Renal cortex interstitium (tissue), 11 donors: ENCODE measurements around the gene DLGAP5. TPM values are rescaled to one million over a fixed set of nuclear protein-coding genes. Genes with fewer than 3 reads are reported as not detected.

Source experiments
- DNase-seq, 11 donors: peaks; one replicate each; pipeline ENCODE4 v3.0.0-alpha.2; 2013; ENCODE audit warnings: low read depth in 9 of 11, low spot score in 4 of 11; ENCODE audit errors: extremely low read depth in 1 of 11
- polyA plus RNA-seq, 3 donors: library from polyadenylated mRNA; unstranded; fragments of 120-200 nt; gene quantifications; one replicate each; pipeline ENCODE4 v1.2.1, GENCODE V29; 2013; ENCODE audit not compliant: insufficient read length in 3 of 3

DLGAP5 gene
- polyA plus RNA-seq, 3 donors = 21.7 to 40.2 (median 33.2) TPM

DNA sequence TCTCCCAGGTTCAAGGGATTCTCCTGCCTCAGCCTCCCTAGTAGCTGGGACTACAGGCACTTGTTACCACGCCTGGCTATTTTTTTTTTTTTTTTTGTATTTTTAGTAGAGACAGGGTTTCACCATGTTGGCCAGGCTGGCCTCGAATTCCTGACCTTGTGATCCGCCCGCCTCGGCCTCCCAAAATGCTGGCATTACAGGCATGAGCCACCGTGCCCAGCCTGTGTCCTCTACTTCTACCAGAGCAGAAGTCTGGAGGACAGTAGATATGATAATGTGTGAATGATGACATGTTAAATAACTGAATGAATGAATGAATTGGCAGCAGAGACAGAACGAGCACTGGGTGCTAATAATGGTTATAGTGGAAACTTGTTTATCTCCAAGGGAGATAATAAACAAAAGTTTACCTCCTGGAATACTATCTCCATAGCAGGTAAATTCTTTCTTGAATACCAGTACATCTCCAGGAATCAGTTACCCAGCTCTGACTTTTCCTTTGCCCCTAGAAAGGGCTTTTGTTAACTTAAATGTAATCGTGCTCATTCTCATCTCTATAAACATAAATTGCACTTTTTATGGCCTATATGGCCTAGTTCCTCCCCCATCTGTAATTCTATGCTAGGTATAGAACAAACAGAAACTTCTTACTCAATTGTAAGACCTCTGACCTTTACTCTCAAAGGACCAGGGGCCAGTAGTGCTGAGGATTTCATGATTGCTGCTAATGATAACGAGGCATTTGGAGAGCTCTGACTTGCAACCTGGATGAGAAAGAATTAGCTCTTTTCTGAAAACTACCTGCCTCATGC, 69.6 kb downstream of the DLGAP5 start:
- DNase-seq = no peak

DNA sequence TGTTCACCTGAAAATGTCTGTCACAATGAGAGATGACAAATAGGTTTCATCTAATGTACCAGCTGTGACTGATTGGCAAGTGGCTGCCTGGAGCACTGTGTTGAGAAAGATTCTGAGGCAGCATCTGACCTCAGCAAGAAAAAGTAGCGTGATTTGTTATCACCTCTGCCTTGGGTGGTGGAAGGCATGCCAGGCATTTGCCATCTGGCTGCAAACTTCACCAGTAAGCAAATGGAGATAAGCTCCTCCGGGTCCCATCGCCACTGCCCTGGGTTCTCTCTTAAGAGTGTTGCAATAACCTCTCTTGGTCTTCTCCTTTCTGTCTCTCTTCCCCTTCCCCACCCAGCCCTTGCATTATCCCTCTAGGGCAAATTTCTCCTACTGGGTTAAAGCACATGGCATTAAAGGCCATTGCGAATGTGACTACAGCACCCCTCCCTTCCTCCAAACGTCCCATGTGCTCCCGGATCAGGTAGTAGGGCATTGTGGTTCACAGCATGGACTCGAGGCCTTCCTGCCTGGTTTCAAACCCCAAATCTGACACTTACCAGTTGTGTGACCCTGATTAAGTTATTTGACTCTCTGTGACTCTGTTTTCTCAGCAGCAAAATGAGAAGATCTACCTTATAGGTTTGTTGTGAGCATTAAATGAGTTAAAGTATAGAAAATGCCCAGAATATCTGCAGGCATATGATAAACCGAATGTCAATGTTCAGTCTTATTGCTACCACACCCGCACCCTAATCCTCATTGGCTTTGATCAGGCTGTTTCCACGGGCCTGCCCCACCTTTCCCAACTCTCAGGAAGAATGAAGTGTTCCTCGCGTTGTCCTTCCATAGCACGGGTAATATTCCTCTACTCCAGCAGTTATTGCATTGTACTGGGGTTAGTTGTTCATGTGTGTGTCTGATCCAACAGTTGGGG, 70.6 kb downstream of the DLGAP5 start:
- no peak for DNase-seq

- DNase-seq = no peak
Observed at GRCh38 chr14:55118761-55119160, 72.6 kb downstream of the DLGAP5 start.

DNA sequence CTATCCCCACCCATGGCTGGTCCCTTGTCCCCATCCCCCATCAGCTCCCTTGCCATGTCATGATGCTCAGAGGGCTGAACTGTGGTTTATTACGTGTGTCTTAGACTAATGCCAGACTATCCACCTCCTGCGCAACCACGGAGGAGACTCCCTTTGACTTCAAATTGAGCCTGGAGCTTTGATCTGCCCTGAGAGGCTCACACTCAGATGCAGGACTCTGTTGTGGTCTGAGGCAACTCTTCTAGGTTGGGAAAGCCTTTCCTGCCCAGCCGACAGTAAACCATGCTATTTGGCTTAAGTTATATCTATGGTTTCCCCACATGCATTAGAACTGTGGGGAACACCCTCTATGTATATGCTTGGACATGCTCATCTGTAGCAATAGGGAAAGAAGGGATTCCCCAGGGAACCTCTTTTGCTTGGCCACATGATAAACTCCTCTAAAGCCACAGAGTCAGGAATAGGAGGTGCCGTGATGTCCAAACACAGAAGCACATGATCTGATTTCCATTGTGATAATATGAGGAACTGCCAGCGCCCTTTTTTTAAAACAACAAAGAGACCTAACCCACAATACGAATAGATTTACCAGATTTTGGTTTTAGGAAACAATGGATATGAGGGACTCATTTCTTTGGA, 73.5 kb downstream of the DLGAP5 start:
- no peak for DNase-seq

- DNase-seq = no peak
Observed at GRCh38 chr14:55116246-55117030, 74.9 kb downstream of the DLGAP5 start.

GRCh38 chr14:55115861-55116245, 75.5 kb downstream of the DLGAP5 start:
- no peak for DNase-seq

DNA sequence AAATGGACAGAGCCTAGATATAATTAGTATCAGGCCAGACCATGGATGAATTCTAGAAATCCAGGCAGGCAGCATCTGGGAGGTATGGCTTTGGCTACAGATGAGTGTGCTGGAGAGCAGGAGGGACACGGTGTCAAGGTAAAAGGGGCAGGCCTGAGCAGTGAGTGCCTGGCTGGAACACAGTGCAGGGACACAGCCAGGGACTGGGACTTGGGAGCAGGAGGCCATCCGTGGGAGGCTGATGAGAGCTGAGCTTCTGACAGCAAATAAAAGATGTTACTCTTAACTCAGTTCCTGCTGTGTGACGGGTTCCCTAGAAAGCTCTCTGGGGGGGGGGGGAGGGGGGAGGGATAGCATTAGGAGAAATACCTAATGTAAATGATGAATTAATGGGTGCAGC, 75.9 kb downstream of the DLGAP5 start:
- DNase-seq = no peak

- DNase-seq = no peak
Observed at GRCh38 chr14:55114720-55115119, 76.7 kb downstream of the DLGAP5 start.

GRCh38 chr14:55111122-55111708, 80.2 kb downstream of the DLGAP5 start:
- no peak for DNase-seq

DNA sequence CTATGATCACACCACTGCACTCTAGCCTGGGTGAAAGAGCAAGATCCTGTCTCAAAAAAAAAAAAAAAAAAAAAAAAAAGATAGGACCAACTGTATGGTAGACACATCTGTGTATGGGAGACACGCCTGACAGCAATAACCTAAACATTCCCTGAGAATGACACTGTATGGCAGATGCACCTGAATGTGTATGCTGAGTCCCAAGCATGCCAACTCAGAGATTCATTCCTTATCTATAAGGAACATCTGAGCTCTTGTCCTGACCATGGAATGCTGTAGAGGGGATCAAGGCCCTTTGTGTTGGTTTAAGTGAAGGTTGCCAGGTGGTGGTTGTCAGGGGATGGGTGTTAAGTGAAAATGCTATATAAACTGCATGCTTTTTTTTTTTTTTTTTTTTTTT, 81.5 kb downstream of the DLGAP5 start:
- no peak for DNase-seq

DNA sequence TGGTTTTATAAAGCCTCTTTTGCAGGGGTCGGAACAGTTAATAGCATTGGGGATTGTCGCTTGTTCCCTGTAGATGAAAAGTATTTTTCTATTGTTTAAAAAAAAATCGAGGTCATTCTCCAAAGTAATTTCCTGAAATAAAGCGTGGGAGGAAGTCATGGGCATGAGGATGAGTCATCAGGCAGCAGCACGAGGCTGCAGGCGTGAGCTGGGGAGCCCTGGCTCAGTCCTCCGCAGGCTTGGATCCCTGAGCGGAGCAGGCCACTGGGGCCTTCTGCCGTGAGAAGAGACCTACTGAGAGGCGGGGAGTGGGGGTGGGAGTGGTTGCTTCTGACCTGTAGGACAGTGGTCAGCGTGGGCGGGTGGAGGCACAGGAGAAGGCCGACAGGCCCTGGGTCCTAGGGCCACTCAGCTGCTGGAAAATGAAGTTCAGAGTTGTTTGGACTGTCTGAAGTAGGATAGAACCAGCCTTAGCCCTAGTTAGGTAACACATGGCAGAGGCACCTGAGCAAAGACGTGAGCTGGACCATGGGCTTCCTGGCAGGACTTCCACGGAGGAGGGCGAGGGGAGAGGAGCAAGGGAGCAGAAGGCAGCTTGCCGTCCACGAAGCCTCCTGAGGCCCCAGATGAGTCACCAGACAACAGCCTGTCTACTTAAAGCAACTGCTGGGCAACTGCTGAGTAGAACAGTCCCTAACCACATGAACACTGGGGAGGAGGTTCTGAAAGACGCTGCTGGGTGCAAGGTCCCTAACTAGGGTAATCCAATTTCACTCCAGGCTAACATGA, 83.4 kb downstream of the DLGAP5 start:
- no peak for DNase-seq

DNA sequence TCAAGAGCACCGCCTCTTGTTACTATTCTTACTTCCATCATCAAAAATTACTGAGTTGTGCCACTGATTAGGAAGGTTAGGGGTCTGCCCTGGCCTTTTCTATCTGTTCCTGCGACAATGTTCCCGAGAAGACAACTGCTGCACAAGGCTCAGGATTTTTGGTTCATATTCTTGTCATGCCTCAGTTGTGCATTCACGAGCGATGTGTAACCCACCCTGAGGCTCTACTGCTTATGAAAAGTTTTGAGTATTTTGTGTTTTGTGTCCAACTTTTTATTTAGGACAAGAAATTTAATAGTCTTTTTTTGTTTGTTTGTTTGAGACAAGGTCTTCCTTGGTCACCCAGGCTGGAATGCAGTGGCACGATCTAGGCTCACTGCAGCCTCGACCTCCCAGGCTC, 85.4 kb downstream of the DLGAP5 start:
- DNase-seq = no peak

DNA sequence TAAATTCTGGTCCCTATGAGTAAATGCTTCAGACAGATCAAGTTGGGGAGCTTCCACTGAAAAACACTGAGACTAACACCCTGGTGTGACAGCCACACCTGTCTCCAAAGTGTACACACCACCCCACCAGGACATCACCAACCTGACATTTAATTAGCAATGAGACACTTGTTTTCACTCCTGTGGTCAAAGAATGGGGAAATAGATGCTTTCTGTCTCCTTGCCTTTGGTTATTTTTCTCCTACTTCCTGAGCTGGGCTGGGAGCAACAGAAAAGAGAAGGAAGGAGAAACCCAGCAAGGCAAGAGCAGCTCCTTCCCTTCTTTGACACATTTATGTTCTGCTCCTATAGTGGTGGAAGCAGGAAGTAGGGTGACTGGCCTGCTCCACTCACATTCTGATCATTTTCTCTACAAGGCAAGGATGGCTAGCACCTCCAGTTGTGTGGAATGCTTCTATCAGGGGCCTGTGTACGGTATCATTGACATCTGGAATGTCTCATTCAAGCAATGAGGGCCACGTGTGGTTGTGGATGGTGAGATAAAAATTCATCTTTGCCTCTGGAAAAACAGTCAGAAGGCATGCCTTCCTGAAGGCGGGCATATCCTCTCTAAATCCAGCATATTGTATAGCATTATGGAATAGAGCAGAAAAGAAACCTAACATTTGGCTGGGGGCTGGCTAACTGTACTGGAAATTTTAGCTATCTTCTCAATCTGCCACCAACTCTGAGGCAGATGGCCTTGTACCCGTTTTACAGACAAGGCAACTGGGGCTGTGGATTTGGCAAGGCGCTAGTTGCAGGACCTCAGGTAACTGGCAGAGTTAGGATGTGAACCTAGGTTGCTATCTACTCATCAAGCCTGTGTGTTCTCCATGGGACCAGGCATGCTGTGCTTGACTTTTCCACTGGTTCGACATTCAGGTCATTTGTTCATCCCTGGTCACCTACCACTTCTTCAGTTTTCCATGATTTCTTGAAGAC, 87.1 kb downstream of the DLGAP5 start:
- DNase-seq = no peak

- peak in 4 of 11 donors; percentile 24 to 42 (median 34) for DNase-seq
Observed at GRCh38 chr14:55103005-55103640, 88.3 kb downstream of the DLGAP5 start.

- peak in 1 of 11 donors; percentile 32 for DNase-seq
Observed at GRCh38 chr14:55102141-55102621, 89.2 kb downstream of the DLGAP5 start.

GRCh38 chr14:55101698-55102097, 89.7 kb downstream of the DLGAP5 start:
- DNase-seq = no peak
